ENCODE results near the gene USF1.

DNA sequence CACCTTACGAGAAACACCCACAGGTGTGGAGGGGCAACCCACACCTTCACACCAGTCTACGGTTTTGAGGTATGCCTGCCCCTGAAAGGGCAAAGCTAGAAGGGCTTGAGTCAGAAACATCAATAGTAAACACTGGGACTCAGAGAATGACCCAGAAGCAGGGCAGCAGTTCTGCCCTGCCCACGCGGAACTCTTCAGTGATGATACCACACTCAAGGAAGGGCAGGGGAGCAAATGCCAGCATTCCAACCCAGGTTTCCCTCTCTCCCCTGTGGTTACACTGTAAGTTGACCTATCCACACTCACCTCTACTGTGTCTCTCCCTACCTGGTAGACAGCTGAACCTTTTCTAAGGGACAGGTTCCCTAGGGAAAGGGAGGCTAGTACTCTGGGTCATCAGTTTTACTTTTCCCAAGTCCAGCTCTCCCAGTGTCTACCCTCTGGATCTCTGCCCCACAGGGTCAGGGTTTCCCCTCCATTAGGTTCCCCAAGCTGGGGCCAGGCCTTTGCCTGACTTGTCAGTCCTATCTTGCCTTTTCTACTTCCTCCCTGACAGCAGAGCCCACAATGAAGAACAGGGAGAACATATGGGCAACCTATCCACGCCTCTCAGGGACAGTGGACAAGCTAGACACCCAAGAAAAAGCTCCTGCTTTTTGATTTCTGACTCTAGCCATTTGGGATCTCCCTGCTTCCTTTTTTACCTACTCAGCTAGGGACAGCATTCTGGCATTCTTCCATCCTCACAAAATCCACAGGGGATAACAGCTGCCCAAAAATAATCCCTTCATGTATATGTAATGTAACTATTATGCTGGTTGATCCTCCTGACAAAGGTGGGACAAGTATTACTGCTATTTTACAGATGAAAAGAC, 27.8 kb downstream of the USF1 start:
- TF ChIP-seq, protein P1, sequence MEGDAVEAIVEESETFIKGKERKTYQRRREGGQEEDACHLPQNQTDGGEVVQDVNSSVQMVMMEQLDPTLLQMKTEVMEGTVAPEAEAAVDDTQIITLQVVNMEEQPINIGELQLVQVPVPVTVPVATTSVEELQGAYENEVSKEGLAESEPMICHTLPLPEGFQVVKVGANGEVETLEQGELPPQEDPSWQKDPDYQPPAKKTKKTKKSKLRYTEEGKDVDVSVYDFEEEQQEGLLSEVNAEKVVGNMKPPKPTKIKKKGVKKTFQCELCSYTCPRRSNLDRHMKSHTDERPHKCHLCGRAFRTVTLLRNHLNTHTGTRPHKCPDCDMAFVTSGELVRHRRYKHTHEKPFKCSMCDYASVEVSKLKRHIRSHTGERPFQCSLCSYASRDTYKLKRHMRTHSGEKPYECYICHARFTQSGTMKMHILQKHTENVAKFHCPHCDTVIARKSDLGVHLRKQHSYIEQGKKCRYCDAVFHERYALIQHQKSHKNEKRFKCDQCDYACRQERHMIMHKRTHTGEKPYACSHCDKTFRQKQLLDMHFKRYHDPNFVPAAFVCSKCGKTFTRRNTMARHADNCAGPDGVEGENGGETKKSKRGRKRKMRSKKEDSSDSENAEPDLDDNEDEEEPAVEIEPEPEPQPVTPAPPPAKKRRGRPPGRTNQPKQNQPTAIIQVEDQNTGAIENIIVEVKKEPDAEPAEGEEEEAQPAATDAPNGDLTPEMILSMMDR (IDR thresholded peaks at IDR 0.05) = no peak
- peak; percentile 29 for TF ChIP-seq POLR2A (IDR thresholded peaks at IDR 0.05)

All from right lobe of liver (tissue), 4 donors.